Omental fat pad (tissue), 4 donors: ENCODE data around the gene DR1. TPM values are rescaled to one million over a fixed set of nuclear protein-coding genes. Genes with fewer than 3 reads are reported as not detected.
"Not testable (repeated sequence)": the region's sequence is repeated elsewhere in the genome, so short reads cannot be mapped to it uniquely, and the experiment has no call there.

Experiments used
- ATAC-seq: fragments of 150-250 bp; one replicate; pipeline ENCODE4 v1.9.1; 2016; ENCODE audit warnings: mild to moderate bottlenecking, moderate library complexity; ENCODE audit not compliant: low FRiP score
- DNase-seq: peaks from one replicate; pipeline ENCODE4 v3.0.0-alpha.2; 2019; ENCODE audit warnings: low spot score
- CTCF ChIP-seq, 3 donors: fragments of 450-650 bp; IDR thresholded peaks; one replicate each; pipeline ENCODE4 v1.5.1; 2016 to 2017; ENCODE audit warnings: antibody characterized with exemption in 3 of 3, mild to moderate bottlenecking in 3 of 3, moderate library complexity in 2 of 3
- total RNA-seq, 4 donors: library from RNA; depleted of rRNA; stranded (reverse); fragments of >200 nt; gene quantifications; one replicate each; pipeline ENCODE4 v1.1.0, GENCODE V29; 2016

DR1 gene
- total RNA-seq, 4 donors from 2014 or later = 21.4 to 31.9 (median 27.7) TPM

- ATAC-seq = no peak
- DNase-seq = no peak
- TF ChIP-seq CTCF (IDR thresholded peaks at IDR 0.05) = no peak
Measured at GRCh38 chr1:93374334-93375106, 28.8 kb downstream of the DR1 start.

GRCh38 chr1:93384656-93385055, 38.9 kb downstream of the DR1 start:
- TF ChIP-seq CTCF (IDR thresholded peaks at IDR 0.05) = no peak
- ATAC-seq = no peak

GRCh38 chr1:93386268-93386667, 40.6 kb downstream of the DR1 start:
- not testable (repeated sequence) for ATAC-seq, DNase-seq

More at GRCh38 chr1:93384656-93385055, 38.9 kb downstream of the DR1 start:
- no peak for DNase-seq

- ATAC-seq (no peak), DNase-seq (no peak)
- TF ChIP-seq CTCF (IDR thresholded peaks at IDR 0.05) = no peak
Measured at GRCh38 chr1:93394514-93394913, 48.8 kb downstream of the DR1 start.

GRCh38 chr1:93395195-93395594, 49.5 kb downstream of the DR1 start:
- TF ChIP-seq CTCF (IDR thresholded peaks at IDR 0.05) = no peak
- ATAC-seq = no peak

GRCh38 chr1:93399781-93400180, 54.1 kb downstream of the DR1 start:
- TF ChIP-seq CTCF (IDR thresholded peaks at IDR 0.05) = no peak
- ATAC-seq (no peak), DNase-seq (no peak)

More at GRCh38 chr1:93395195-93395594, 49.5 kb downstream of the DR1 start:
- DNase-seq = no peak

GRCh38 chr1:93408203-93408602, 62.5 kb downstream of the DR1 start:
- ATAC-seq (no peak), DNase-seq (no peak)
- no peak for TF ChIP-seq CTCF (IDR thresholded peaks at IDR 0.05)
